IPS-18c (cell line): ENCODE measurements around the gene ATG2A.

Experiments
- H3K4me3 ChIP-seq: 2 replicates; pipeline ENCODE4 v1.7.0; 2013; ENCODE audit warnings: low read depth, mild to moderate bottlenecking, low read length, moderate library complexity; ENCODE audit not compliant: insufficient read depth
- H3K9me3 ChIP-seq: one replicate; pipeline ENCODE4 v1.6.1; 2013; ENCODE audit warnings: mild to moderate bottlenecking, low read length, moderate library complexity; ENCODE audit not compliant: control insufficient read depth, insufficient read depth

The ATG2A gene

DNA sequence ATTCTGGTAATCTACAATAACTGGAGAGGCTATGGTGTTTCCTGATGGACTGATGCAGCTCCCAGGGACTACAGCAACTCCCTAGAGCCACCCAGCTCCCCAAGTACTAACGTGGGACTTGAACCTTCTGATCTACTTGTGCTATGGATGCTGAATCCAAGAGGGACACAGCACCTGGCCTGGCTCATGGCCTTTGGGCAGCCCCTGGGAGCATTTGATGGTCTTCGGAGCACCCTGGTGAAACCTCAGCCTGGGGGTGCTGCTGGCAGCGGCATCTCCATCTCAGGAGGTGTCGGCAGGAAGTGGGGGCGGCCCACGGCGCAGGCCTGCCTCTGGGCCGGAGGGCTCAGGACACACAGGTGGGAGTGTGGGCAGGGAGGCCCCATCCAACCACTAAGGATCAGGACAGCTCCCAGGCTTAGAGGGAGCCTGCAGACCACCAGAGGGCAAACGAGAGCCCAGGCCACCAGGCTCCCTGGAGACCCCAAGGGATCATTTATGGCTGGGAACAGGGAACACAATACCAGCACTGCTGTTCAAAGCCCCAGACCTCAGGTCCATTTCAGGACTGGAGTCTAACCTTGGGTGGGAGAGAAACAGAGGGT, 47.3 kb downstream of the ATG2A start:
- no peaks in the 10 kb centered on the region for H3K9me3 ChIP-seq
- H3K4me3 ChIP-seq: no peak overlapping the region

DNA sequence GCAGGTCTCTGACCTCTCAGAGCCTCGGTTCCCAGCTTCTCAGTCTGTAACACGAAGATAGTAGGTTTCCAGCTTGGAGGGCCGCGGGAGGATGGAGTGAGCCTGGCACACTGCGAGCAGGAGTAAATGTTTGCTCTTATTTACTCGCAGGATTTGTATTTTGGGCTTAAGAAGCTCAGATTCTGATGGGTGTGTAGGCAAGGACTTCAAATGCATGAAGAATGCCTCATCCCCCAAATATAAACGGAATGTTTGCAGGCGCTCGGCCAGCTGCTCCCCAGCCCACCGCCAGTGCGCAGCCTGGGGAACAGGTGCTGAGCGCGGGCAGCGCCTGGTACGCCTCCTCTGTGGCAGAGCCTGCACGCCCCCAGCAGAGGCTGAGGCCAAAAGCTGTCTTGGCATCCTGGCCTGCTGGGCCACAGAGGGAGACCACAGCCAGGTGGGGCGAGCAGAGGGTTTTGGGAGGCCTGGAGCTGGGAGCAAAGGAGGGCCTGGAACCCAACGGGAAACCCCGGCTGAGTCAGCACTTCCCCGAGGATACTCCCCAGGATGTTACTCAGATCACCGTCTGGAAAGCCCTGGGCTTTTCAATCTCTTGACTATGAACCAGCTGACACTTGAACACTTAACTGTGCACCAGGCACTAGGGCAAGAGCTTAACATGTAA, 48.0 kb downstream of the ATG2A start:
- Histone ChIP-seq H3K9me3 (no peaks in the 10 kb centered on the region), H3K4me3 (no peak overlapping the region)

DNA sequence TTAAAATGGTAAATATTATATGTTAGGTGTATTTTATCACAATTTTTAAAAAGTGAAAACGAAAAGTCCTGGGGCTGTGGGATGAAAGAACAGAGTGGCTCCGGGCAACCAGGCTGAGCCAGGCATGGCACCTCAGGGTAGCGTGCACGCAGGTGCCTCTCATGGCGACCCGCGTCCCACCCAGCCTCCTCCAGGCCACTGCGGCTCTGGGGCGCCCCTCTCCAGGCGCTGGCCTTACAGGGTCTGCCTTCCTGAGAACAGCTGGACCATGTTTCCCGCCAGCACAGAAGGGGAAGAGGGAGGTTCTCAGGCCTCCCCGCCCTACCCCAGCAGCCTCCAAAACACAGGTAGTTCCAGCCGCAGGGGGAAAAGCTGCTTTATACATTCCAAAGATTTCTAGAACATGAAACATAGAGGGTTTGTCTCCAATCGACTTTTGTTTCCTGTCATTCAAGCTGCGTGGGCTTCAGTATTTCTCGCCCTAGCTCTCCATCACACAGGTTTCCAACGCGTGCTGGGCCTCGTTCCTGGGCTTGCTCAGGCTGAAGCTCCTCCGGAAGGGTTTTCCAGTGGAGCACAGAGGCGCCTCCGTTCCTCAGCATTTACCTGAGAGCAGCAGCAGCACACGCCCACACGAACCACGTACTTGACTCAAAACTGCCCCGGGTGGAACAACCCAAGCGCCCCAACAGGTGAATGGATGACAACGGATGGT, 49.1 kb downstream of the ATG2A start:
- Histone ChIP-seq H3K4me3 (no peak overlapping the region), H3K9me3 (no peaks in the 10 kb centered on the region)

GRCh38 chr11:64866173-64866491, 50.9 kb downstream of the ATG2A start:
- no peak overlapping the region for H3K4me3 ChIP-seq
- no peaks in the 10 kb centered on the region for H3K9me3 ChIP-seq

DNA sequence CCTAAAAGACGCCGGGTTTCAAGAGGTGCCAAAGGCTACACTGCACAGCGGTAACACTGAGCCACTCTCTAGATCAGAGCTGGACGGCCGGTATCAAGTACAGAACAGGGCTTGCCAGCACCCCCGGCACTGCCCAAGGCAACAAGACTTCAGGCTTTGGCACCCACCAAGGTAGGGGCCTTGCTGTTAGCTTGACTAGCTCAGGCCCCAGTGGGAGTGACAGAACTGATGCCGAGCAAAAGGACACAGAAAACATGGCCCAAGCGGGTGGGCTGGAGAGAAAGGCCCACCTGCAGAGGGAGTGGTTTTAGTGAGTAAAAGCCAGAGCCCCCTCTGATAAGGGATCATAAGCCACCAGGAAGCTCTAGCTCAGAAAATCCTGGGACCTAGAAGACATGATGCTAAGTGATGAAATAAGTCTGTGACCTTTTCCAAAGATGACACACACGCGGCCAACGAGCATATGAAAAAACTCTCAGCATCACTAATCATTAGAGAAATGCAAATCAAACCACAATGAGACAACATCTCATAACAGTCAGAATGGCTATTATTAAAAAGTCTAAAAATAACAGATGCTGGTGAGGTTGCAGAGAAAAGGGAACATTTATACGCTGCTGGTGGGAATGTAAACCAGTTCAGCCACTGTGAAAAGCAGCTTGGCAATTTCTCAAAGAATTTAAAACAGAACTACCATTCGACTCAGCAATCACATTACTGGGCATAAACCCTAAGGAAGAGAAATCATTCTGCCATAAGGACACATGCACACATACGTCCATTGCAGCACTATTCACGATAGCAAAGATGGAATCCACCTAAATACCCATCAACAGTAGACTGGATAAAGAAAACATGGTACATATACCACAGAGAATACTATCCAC, 51.5 kb downstream of the ATG2A start:
- Histone ChIP-seq H3K4me3 (no peak overlapping the region), H3K9me3 (no peaks in the 10 kb centered on the region)

- no peak overlapping the region for H3K4me3 ChIP-seq
- H3K9me3 ChIP-seq: no peaks in the 10 kb centered on the region
These were observed 52.3 kb downstream of the ATG2A start for GRCh38 chr11:64864473-64865285.

DNA sequence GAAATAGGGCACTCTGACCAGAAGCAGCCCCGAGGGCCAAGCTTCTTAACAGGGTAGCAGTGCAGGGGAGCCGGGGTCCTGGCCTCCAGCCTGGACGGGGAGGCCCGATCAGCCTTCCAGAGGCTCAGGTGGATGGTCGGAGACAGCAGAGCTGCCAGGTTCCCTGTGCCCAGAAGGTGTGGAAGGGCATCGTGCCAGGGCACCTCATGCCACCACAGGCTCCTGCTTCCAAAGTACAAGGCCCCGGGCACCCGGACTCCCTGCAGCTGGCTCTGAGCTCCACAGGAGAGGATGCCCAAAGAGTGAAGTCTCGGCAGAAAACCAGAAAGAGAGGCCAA, 52.9 kb downstream of the ATG2A start:
- no peak overlapping the region for H3K4me3 ChIP-seq

GRCh38 chr11:64863391-64864060, 53.5 kb downstream of the ATG2A start:
- no peak overlapping the region for H3K4me3 ChIP-seq
- no peaks in the 10 kb centered on the region for H3K9me3 ChIP-seq

More for the DNA sequence above, 52.9 kb downstream of the ATG2A start:
- H3K9me3 ChIP-seq: no peaks in the 10 kb centered on the region

- Histone ChIP-seq H3K9me3 (no peaks in the 10 kb centered on the region), H3K4me3 (no peak overlapping the region)
These were observed 54.0 kb downstream of the ATG2A start for GRCh38 chr11:64862987-64863390.

GRCh38 chr11:64861227-64861975, 55.6 kb downstream of the ATG2A start:
- no peak overlapping the region for H3K4me3 ChIP-seq
- no peaks in the 10 kb centered on the region for H3K9me3 ChIP-seq

GRCh38 chr11:64859542-64860414, 57.2 kb downstream of the ATG2A start:
- no peak overlapping the region for H3K4me3 ChIP-seq
- H3K9me3 ChIP-seq: no peaks in the 10 kb centered on the region

DNA sequence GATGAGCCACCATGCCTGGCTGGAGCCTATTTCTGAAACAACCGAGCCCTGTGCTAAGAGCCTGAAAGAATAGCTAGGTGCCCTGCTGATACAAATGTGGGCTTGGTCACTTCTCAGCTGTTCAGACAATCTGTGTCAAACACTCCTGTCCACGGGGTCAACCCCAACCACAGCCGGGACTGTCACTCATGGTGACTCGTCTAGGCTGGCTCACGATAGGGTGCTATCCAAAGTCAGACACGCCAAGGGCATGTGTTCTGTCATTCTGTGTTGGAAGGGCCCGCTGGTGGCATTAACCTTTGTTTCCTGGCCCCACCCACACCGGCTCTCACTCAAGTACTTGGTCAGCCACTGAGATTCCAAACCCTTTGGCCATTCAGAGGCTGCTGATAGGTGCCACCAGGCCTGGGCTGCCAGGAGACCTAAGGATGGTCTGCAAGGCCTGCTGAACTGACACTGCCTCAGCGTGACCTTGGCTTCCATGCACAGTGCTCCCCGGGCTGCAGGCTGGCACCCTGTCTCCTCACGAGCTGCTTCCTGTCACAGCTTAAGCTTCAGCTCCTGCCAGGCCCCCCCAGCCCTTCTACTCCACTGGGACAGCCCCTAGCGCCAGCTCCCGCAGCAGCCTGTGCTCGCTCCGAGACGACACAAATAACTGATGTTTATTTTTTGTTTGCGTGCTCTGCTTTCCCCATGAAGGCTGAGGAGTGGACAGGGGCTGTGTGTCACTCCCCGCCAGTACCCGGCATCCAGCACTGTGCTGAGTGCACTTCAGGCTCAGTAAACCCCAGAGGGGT, 58.3 kb downstream of the ATG2A start:
- Histone ChIP-seq H3K4me3 (no peak overlapping the region), H3K9me3 (no peaks in the 10 kb centered on the region)

DNA sequence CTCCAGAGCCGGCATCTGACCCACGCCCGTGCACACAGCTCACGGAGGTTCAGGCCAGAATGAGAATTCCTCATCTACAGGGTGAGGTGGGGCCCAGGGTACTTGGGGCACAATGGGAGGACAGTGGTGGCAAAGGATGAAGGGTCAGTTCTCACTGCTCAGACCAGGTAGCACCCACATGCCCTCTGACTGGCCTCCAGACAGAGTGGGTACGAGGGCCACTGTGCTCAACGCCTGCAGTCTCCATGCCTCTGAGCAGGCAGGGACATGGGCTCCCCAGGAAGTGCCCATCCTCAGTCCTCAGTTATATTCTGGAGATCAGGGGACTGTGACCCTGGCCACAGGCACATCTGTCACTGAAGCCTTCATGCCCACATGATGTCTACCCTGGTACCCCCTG, 59.5 kb downstream of the ATG2A start:
- H3K4me3 ChIP-seq: no peak overlapping the region
- no peaks in the 10 kb centered on the region for H3K9me3 ChIP-seq

GRCh38 chr11:64856382-64857227, 60.4 kb downstream of the ATG2A start:
- Histone ChIP-seq H3K9me3 (no peaks in the 10 kb centered on the region), H3K4me3 (no peak overlapping the region)
